Fibroblast of lung (primary cell): ENCODE data around the gene USH1C. TPM values are rescaled to one million over a fixed set of nuclear protein-coding genes. Genes with fewer than 3 reads are reported as not detected.

Experiments used
- DNase-seq, 2 donors: peaks; one replicate each; pipeline versions ENCODE4 v3.0.0 to v3.0.0-alpha.2; 2010; ENCODE audit warnings: low read depth in 2 of 2
- H2AFZ ChIP-seq: 2 replicates; pipeline ENCODE4 v1.5.1; 2012; ENCODE audit warnings: low read length, control low read depth, inconsistent platforms
- H3K27ac ChIP-seq: 2 replicates; pipeline ENCODE4 v1.5.1; 2011; ENCODE audit warnings: low read length, control low read depth; ENCODE audit not compliant: insufficient read depth
- H3K27me3 ChIP-seq: 2 replicates; pipeline ENCODE4 v1.5.1; 2011; ENCODE audit warnings: mild to moderate bottlenecking, low read length; ENCODE audit not compliant: control insufficient read depth, insufficient read depth
- H3K36me3 ChIP-seq: 2 replicates; pipeline ENCODE4 v1.5.1; 2011; ENCODE audit warnings: low read length; ENCODE audit not compliant: control insufficient read depth, insufficient read depth
- H3K4me1 ChIP-seq: 2 replicates; pipeline ENCODE4 v1.5.1; 2011; ENCODE audit warnings: low read length; ENCODE audit not compliant: control insufficient read depth, insufficient read depth; ENCODE audit errors: extremely low read depth
- H3K4me2 ChIP-seq: 2 replicates; pipeline ENCODE4 v1.5.1; 2011; ENCODE audit warnings: low read length, control low read depth; ENCODE audit not compliant: insufficient read depth; ENCODE audit errors: extremely low read depth
- H3K4me3 ChIP-seq, 4 experiments: fragments of 200-600 bp in 1 of 4; sonication (generic) in 1 of 4; replicated peaks in 1 of 4; 2 replicates each; pipeline ENCODE4 v1.5.1; 2011 to 2016; ENCODE audit warnings: low read length in 4 of 4, low read depth in 3 of 4, mild to moderate bottlenecking in 3 of 4, control low read depth in 2 of 4, inconsistent platforms in 1 of 4, mixed read lengths in 1 of 4; ENCODE audit not compliant: insufficient read depth in 1 of 4; ENCODE audit errors: control extremely low read depth in 1 of 4
- H3K79me2 ChIP-seq: 2 replicates; pipeline ENCODE4 v1.5.1; 2012; ENCODE audit warnings: mild to moderate bottlenecking, low read length, inconsistent platforms; ENCODE audit not compliant: control insufficient read depth, insufficient read depth
- H3K9ac ChIP-seq: 2 replicates; pipeline ENCODE4 v1.5.1; 2011; ENCODE audit warnings: mild to moderate bottlenecking, low read length, control low read depth; ENCODE audit not compliant: insufficient read depth
- H3K9me3 ChIP-seq: 2 replicates; pipeline ENCODE4 v1.5.1; 2012; ENCODE audit warnings: low read depth, low read length; ENCODE audit not compliant: control insufficient read depth, insufficient read depth
- H4K20me1 ChIP-seq: 2 replicates; pipeline ENCODE4 v1.5.1; 2011; ENCODE audit warnings: low read length; ENCODE audit not compliant: control insufficient read depth, insufficient read depth; ENCODE audit errors: extremely low read depth
- CTCF ChIP-seq, 2 donors: IDR thresholded peaks in 1 of 2; conservative IDR thresholded peaks in 1 of 2; 1 replicate in 1 of 2; 2 replicates in 1 of 2; pipeline ENCODE4 v1.5.1; 2011 to 2012; ENCODE audit warnings: low read length in 2 of 2, control low read depth in 1 of 2, inconsistent platforms in 1 of 2, low read depth in 1 of 2, mild to moderate bottlenecking in 1 of 2
- EZH2 ChIP-seq: IDR thresholded peaks from 2 replicates; pipeline ENCODE4 v1.5.1; 2012; ENCODE audit warnings: low read length, control low read depth, mild to moderate bottlenecking; ENCODE audit errors: missing control alignments
- polyA plus RNA-seq, 2 donors: library from polyadenylated mRNA; depleted of rRNA in 1 of 2; stranded (reverse) in 1 of 2; unstranded in 1 of 2; fragments of >200 nt; gene quantifications; 2 replicates each; pipeline ENCODE4 v1.2.1, GENCODE V29; 2011 to 2012; ENCODE audit warnings: missing spikeins in 1 of 2
- total RNA-seq: library from RNA; depleted of rRNA; stranded (reverse); fragments of >200 nt; gene quantifications from 2 replicates; pipeline ENCODE4 v1.2.1, GENCODE V29; 2014

USH1C gene
- total and polyA plus RNA-seq, 2 donors (not counting 1 experiment from before 2014, with no cell fraction given), result not detected

GRCh38 chr11:17496406-17496805 is 47.8 kb downstream of the USH1C start:
- TF ChIP-seq EZH2, result no peak
- no peak for TF ChIP-seq CTCF (conservative IDR thresholded peaks at IDR 0.05 in 1 of 2, IDR thresholded peaks at IDR 0.05 in 1 of 2; ENCODE audit: low read depth in 1 of 2, low read length in 2 of 2)
- H3K9ac ChIP-seq, result no peak overlapping the region
- no peaks in the 10 kb centered on the region for H3K9me3 ChIP-seq
- no peaks in the 10 kb centered on the region for H3K4me1 ChIP-seq
- no peaks in the 10 kb centered on the region for H3K36me3 ChIP-seq
- no peaks in the 10 kb centered on the region for H3K79me2 ChIP-seq
- no peak overlapping the region for H3K4me2 ChIP-seq
- H3K4me3 ChIP-seq, result no peak overlapping the region
- H3K27me3 ChIP-seq, result no peaks in the 10 kb centered on the region
- no peaks in the 10 kb centered on the region for H4K20me1 ChIP-seq
- no peak overlapping the region for H3K27ac ChIP-seq
- peak in 1 of 2 donors; percentile 8 for DNase-seq
- no peak overlapping the region for H2AFZ ChIP-seq

GRCh38 chr11:17494019-17494418 is 50.2 kb downstream of the USH1C start:
- Histone ChIP-seq H3K9ac (no peak overlapping the region), H3K36me3 (no peaks in the 10 kb centered on the region), H4K20me1 (no peaks in the 10 kb centered on the region), H3K4me3 (no peak overlapping the region), H3K27ac (no peak overlapping the region), H3K9me3 (no peaks in the 10 kb centered on the region), H2AFZ (no peak overlapping the region), H3K27me3 (no peaks in the 10 kb centered on the region), H3K4me1 (no peaks in the 10 kb centered on the region), H3K4me2 (no peak overlapping the region), H3K79me2 (no peaks in the 10 kb centered on the region)
- TF ChIP-seq EZH2 (no peak), CTCF (conservative IDR thresholded peaks at IDR 0.05 in 1 of 2, IDR thresholded peaks at IDR 0.05 in 1 of 2; ENCODE audit: low read depth in 1 of 2, low read length in 2 of 2) (no peak)
- DNase-seq, result no peak

- no peak overlapping the region for H3K9ac ChIP-seq
- no peak overlapping the region for H3K4me3 ChIP-seq
- TF ChIP-seq EZH2 (no peak), CTCF (conservative IDR thresholded peaks at IDR 0.05 in 1 of 2, IDR thresholded peaks at IDR 0.05 in 1 of 2; ENCODE audit: low read depth in 1 of 2, low read length in 2 of 2) (no peak)
- H3K9me3 ChIP-seq, result no peaks in the 10 kb centered on the region
- no peaks in the 10 kb centered on the region for H3K79me2 ChIP-seq
- H2AFZ ChIP-seq, result no peak overlapping the region
- H3K27ac ChIP-seq, result no peak overlapping the region
- no peaks in the 10 kb centered on the region for H3K36me3 ChIP-seq
- H3K27me3 ChIP-seq, result no peaks in the 10 kb centered on the region
- H3K4me1 ChIP-seq, result no peaks in the 10 kb centered on the region
- H4K20me1 ChIP-seq, result no peaks in the 10 kb centered on the region
- DNase-seq, result no peak
- no peak overlapping the region for H3K4me2 ChIP-seq
Observed at GRCh38 chr11:17490938-17491337, 53.3 kb downstream of the USH1C start.
